Measurements from ENCODE around the gene PGS1. TPM values are rescaled to one million over a fixed set of nuclear protein-coding genes. Genes with fewer than 3 reads are reported as not detected.
"Not testable (repeated sequence)": the region's sequence is repeated elsewhere in the genome, so short reads cannot be mapped to it uniquely, and the experiment has no call there.

Gene PGS1
- total RNA-seq, 1 donor from 2014 or later: 35.6 TPM

- Histone ChIP-seq H3K27ac (no peak overlapping the region), H3K9me3 (no peaks in the 10 kb centered on the region), H3K36me3 (no peaks in the 10 kb centered on the region), H3K4me1 (no peaks in the 10 kb centered on the region), H3K4me3 (no peak overlapping the region), H3K27me3 (no peaks in the 10 kb centered on the region)
- intact Hi-C loops (cut with DNase I): no loop called here
- TF ChIP-seq POLR2AphosphoS5 (IDR thresholded peaks at IDR 0.05; ENCODE audit: insufficient read depth in 1 of 2, low read depth in 1 of 2): no peak
- no peak for TF ChIP-seq POLR2A (IDR thresholded peaks at IDR 0.05)
- TF ChIP-seq, protein P1, sequence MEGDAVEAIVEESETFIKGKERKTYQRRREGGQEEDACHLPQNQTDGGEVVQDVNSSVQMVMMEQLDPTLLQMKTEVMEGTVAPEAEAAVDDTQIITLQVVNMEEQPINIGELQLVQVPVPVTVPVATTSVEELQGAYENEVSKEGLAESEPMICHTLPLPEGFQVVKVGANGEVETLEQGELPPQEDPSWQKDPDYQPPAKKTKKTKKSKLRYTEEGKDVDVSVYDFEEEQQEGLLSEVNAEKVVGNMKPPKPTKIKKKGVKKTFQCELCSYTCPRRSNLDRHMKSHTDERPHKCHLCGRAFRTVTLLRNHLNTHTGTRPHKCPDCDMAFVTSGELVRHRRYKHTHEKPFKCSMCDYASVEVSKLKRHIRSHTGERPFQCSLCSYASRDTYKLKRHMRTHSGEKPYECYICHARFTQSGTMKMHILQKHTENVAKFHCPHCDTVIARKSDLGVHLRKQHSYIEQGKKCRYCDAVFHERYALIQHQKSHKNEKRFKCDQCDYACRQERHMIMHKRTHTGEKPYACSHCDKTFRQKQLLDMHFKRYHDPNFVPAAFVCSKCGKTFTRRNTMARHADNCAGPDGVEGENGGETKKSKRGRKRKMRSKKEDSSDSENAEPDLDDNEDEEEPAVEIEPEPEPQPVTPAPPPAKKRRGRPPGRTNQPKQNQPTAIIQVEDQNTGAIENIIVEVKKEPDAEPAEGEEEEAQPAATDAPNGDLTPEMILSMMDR (IDR thresholded peaks at IDR 0.05): no peak
- DNase-seq (ENCODE audit: extremely low spot score in 2 of 2): no peak
Measured at GRCh38 chr17:78459696-78460095, 81.2 kb downstream of the PGS1 start.

DNA sequence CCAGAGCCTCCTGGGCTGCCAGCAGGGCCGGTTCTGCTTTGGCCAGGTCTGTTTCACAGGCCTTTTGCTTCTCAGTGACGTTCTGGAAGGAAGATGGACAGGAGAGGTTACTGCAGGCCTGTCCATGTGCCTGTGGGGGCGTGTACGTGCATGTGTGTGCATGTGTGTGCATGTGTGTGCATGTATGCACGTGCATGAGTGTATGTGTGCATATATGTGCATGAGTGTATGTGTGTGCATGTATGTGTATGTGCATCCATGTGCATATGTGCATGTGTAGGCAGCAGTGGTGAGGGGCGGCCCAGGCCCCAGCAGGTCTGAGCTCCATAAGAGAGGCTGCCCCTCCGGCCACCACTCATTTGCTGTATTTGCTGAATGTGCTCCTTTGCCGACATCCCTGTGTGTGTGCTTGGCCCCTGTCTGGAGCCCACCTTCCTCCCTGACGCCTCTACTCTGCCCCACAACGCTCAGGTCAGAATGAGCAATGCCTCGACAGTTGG, 81.8 kb downstream of the PGS1 start:
- TF ChIP-seq, protein P1 (IDR thresholded peaks at IDR 0.05): no peak
- TF ChIP-seq POLR2AphosphoS5 (IDR thresholded peaks at IDR 0.05; ENCODE audit: insufficient read depth in 1 of 2, low read depth in 1 of 2) (no peak), POLR2A (IDR thresholded peaks at IDR 0.05) (no peak)
- H3K27ac ChIP-seq: no peak overlapping the region
- H3K4me1 ChIP-seq: no peaks in the 10 kb centered on the region
- no peaks in the 10 kb centered on the region for H3K9me3 ChIP-seq
- no peak for DNase-seq (ENCODE audit: extremely low spot score in 2 of 2)
- no peak overlapping the region for H3K4me3 ChIP-seq
- no peaks in the 10 kb centered on the region for H3K27me3 ChIP-seq
- intact Hi-C loops (cut with DNase I): no loop called here
- no peaks in the 10 kb centered on the region for H3K36me3 ChIP-seq

DNA sequence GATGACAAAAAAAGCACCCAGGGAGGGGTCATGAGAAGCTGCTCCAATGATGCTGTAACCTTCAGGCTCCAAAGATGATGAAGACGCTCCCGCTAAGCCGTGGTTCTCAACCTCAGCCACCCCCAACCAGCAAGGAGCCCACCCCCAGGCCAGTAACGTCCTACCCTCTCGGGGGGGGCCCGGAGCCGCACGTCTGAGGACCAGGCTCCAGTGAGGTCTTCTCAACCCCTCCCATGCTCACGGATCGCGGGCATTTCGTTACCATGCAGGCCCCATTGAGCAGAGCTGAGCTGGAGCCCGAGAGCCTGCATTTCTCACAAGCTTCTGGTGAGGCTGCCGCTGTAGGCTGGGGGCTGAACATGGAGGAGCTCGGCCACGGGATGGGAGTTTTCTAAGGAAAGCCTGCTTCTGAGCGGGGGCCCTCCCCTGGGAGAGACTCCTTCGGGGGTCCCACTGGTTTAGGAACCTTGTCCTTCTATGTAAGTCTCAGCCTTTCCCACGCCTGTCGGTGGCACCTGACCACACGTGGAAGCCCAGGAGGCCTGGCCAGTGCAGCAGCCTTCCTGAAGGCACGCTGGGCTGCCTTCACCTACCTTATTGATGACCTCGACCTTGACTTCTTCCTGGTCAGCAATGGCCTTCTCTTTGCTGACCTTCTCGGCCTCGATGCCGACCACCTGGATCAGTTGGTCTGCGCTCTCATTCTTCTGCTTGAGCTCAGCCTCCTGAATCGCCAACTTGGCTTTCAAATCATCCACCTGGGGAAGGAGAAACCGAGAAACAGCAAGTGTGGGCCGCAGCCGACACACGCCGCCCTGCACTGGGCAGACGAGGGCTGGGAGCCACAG, 82.7 kb downstream of the PGS1 start:
- TF ChIP-seq, protein P1 (IDR thresholded peaks at IDR 0.05): no peak
- no peak for TF ChIP-seq POLR2AphosphoS5 (IDR thresholded peaks at IDR 0.05; ENCODE audit: insufficient read depth in 1 of 2, low read depth in 1 of 2)
- TF ChIP-seq POLR2A (IDR thresholded peaks at IDR 0.05): no peak
- Histone ChIP-seq H3K27me3 (no peaks in the 10 kb centered on the region), H3K9me3 (no peaks in the 10 kb centered on the region), H3K4me1 (no peaks in the 10 kb centered on the region), H3K36me3 (no peaks in the 10 kb centered on the region), H3K27ac (no peak overlapping the region), H3K4me3 (no peak overlapping the region)
- intact Hi-C loops (cut with DNase I): no loop called here
- no peak for DNase-seq (ENCODE audit: extremely low spot score in 2 of 2)

DNA sequence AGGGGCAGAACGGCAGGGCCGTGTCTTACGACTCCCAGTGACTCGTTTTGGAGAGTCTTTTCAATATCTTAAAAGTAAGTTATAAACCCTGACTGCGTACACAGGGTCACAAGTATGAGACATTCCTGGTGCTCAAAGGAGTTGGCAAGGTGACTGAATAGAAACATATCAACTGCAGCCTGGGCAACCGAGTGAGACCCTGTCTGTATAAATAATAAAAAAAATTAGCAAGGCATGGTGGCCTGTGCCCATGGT, 83.3 kb downstream of the PGS1 start:
- TF ChIP-seq POLR2AphosphoS5 (IDR thresholded peaks at IDR 0.05; ENCODE audit: insufficient read depth in 1 of 2, low read depth in 1 of 2) (no peak), POLR2A (IDR thresholded peaks at IDR 0.05) (no peak)
- TF ChIP-seq, protein P1 (IDR thresholded peaks at IDR 0.05): no peak
- Histone ChIP-seq H3K27ac (no peak overlapping the region), H3K36me3 (no peaks in the 10 kb centered on the region), H3K4me1 (no peaks in the 10 kb centered on the region), H3K27me3 (no peaks in the 10 kb centered on the region), H3K4me3 (no peak overlapping the region), H3K9me3 (no peaks in the 10 kb centered on the region)
- DNase-seq (ENCODE audit: extremely low spot score in 2 of 2): no peak
- intact Hi-C loops (cut with DNase I): no loop called here

DNA sequence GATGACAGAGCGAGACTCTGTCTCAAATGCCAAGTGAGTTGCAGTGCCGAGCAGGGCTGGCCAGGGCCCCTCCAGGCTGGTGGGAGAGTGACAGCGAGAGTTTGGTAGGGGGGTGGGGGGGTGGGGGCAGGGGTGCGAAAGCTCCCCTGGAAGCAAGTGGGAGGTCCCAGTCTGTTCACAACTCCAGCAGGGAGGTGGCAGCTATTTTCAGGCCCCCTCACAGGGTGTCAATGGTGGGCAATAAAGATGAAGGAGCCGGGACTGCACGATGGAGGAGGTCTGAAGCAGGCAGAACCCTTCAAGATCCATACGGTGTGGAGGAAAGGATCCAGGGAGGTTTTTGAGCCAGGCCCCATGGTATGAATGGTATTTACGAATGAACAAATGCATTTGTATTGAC, 83.7 kb downstream of the PGS1 start:
- H3K36me3 ChIP-seq: no peaks in the 10 kb centered on the region
- DNase-seq (ENCODE audit: extremely low spot score in 2 of 2): no peak
- no peaks in the 10 kb centered on the region for H3K27me3 ChIP-seq
- H3K4me1 ChIP-seq: no peaks in the 10 kb centered on the region
- no peaks in the 10 kb centered on the region for H3K9me3 ChIP-seq
- no peak overlapping the region for H3K27ac ChIP-seq
- intact Hi-C loops (cut with DNase I): no loop called here
- no peak overlapping the region for H3K4me3 ChIP-seq
- TF ChIP-seq POLR2AphosphoS5 (IDR thresholded peaks at IDR 0.05; ENCODE audit: insufficient read depth in 1 of 2, low read depth in 1 of 2): no peak
- TF ChIP-seq, protein P1 (IDR thresholded peaks at IDR 0.05): no peak
- no peak for TF ChIP-seq POLR2A (IDR thresholded peaks at IDR 0.05)

DNA sequence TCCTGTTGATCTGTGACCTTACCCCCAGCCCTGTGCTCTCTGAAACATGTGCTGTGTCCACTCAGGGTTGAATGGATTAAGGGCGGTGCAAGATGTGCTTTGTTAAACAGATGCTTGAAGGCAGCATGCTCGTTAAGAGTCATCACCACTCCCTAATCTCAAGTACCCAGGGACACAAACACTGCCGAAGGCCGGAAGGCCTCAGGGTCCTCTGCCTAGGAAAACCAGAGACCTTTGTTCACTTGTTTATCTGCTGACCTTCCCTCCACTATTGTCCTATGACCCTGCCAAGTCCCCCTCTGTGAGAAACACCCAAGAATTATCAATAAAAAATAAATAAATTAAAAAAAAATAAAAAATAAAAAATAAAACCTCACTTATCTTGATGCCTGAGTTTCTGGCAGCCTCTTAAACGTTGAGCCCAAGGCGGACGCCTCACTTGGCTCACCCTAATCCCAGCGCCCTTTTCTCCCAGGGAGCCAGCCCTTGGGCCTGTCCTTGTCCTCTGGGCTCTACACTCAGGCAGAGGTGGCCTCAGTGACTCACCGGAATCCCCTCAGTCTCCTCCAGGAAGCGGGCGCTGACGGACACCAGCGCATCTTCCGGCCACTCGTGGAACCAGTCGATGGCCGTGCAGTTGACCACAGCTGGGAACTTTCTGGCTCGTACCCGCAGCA, 87.8 kb downstream of the PGS1 start:
- H3K4me3 ChIP-seq; H3K27ac ChIP-seq; H3K27me3 ChIP-seq; intact Hi-C loops (cut with DNase I); H3K4me1 ChIP-seq; DNase-seq (ENCODE audit: extremely low spot score in 2 of 2); H3K36me3 ChIP-seq; H3K9me3 ChIP-seq: not testable (repeated sequence)
